Activated naive CD8-positive, alpha-beta T cell treated with anti-CD3 and anti-CD28 coated beads, Interleukin-2, amount 10 ng/mL, durations not matched to agents 7 days and 5 days (primary cell): Measurements from ENCODE around the gene DHRS9. TPM values are rescaled to one million over a fixed set of nuclear protein-coding genes. Genes with fewer than 3 reads are reported as not detected.

Source experiments
- ATAC-seq: fragments of 150-1000 bp; cut with Tn5 transposase; one replicate; pipeline ENCODE4 v1.10.0; 2021; ENCODE audit warnings: low read depth, moderate library complexity
- POLR2A ChIA-PET: fragments of 350-600 bp; sonication (Branson Sonifier 250); formaldehyde crosslinking; loops from one replicate; lab custom pipeline; 2021; ENCODE audit warnings: antibody characterized with exemption; lab: Charles Lee
- DNase-seq: peaks from one replicate; pipeline ENCODE4 v3.0.0; 2021
- H3K27ac Mint-ChIP-seq: one replicate; pipeline ENCODE4 v1.8.0; 2022; ENCODE audit warnings: mild to moderate bottlenecking, mixed read lengths
- H3K27me3 Mint-ChIP-seq: one replicate; pipeline ENCODE4 v1.8.0; 2022; ENCODE audit warnings: mild to moderate bottlenecking, moderate library complexity, mixed read lengths
- H3K36me3 Mint-ChIP-seq: one replicate; pipeline ENCODE4 v1.8.0; 2021; ENCODE audit warnings: mild to moderate bottlenecking, mixed read lengths
- H3K4me1 Mint-ChIP-seq: one replicate; pipeline ENCODE4 v1.8.0; 2021; ENCODE audit warnings: mixed read lengths
- H3K4me3 Mint-ChIP-seq: one replicate; pipeline ENCODE4 v1.8.0; 2022; ENCODE audit warnings: mild to moderate bottlenecking, moderate library complexity, mixed read lengths
- H3K9me3 Mint-ChIP-seq: one replicate; pipeline ENCODE4 v1.8.0; 2021; ENCODE audit warnings: mixed read lengths
- total RNA-seq, 2 experiments: library from RNA; stranded (reverse); gene quantifications; one replicate each; pipeline ENCODE4 v1.2.3, GENCODE V29; 2021

The DHRS9 gene
- total RNA-seq, result under 1 TPM; 0.34 to 0.36 TPM

GRCh38 chr2:169069341-169069740, at the start of gene DHRS9:
Gene DHRS9, plus strand, starts transcription at chr2:169069563. Its CDS starts 12,019 bp downstream, at chr2:169081582.
- H3K36me3 Mint-ChIP-seq, result peaks cover 5% of the 10 kb centered on the region
- POLR2A ChIA-PET, result no interaction called here

GRCh38 chr2:169023161-169023560, 46.2 kb upstream of the DHRS9 start:
- DNase-seq (no peak), ATAC-seq (no peak)
- no peaks in the 10 kb centered on the region for H3K36me3 Mint-ChIP-seq
- H3K27ac Mint-ChIP-seq, result no peak overlapping the region
- H3K9me3 Mint-ChIP-seq, result no peaks in the 10 kb centered on the region
- H3K4me3 Mint-ChIP-seq, result no peak overlapping the region
- H3K27me3 Mint-ChIP-seq, result peaks cover 18% of the 10 kb centered on the region
- peaks cover 9% of the 10 kb centered on the region for H3K4me1 Mint-ChIP-seq
- POLR2A ChIA-PET, result no interaction called here

More at GRCh38 chr2:169069341-169069740, at the start of gene DHRS9:
- no peak for ATAC-seq
- DNase-seq, result no peak
- peaks cover 9% of the 10 kb centered on the region for H3K4me1 Mint-ChIP-seq
- H3K27me3 Mint-ChIP-seq, result peaks cover 15% of the 10 kb centered on the region
- H3K27ac Mint-ChIP-seq, result no peak within 1 kb of the TSS
- peaks cover 6% of the 10 kb centered on the region for H3K9me3 Mint-ChIP-seq
- no peak within 1 kb of the TSS for H3K4me3 Mint-ChIP-seq

DNA sequence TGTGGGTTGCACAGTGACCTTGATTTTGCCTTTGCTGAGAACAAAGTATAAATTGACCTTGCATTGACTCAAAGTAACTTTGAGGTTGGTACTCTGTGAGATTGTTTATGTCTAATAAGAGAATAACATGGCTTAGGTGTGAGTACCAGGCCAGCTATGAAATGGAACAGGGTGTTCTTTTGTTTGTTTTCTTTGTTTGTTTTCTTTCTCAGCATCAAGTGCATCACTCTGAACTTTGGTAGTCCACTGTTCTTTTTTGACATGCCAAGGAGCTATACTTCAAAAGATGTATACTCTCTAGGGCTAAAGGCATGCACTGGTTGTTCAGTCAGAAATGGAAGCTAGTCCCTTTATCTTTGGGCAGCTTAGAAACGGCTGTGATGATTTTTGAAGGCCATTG, 43.3 kb upstream of the DHRS9 start:
- ATAC-seq, result no peak
- H3K27ac Mint-ChIP-seq, result no peak overlapping the region

GRCh38 chr2:169027234-169027633, 42.1 kb upstream of the DHRS9 start:
- H3K36me3 Mint-ChIP-seq, result no peaks in the 10 kb centered on the region
- H3K4me1 Mint-ChIP-seq, result peaks cover 9% of the 10 kb centered on the region
- POLR2A ChIA-PET, result no interaction called here
- H3K27ac Mint-ChIP-seq, result no peak overlapping the region
- no peaks in the 10 kb centered on the region for H3K9me3 Mint-ChIP-seq
- H3K4me3 Mint-ChIP-seq, result no peak overlapping the region
- peaks cover 4% of the 10 kb centered on the region for H3K27me3 Mint-ChIP-seq
- DNase-seq (no peak), ATAC-seq (no peak)

More for the DNA sequence above, 43.3 kb upstream of the DHRS9 start:
- no peak for DNase-seq
- Mint-ChIP-seq H3K27me3 (peaks cover 9% of the 10 kb centered on the region), H3K36me3 (no peaks in the 10 kb centered on the region), H3K4me1 (peaks cover 9% of the 10 kb centered on the region), H3K4me3 (no peak overlapping the region), H3K9me3 (no peaks in the 10 kb centered on the region)
- POLR2A ChIA-PET, result no interaction called here

DNA sequence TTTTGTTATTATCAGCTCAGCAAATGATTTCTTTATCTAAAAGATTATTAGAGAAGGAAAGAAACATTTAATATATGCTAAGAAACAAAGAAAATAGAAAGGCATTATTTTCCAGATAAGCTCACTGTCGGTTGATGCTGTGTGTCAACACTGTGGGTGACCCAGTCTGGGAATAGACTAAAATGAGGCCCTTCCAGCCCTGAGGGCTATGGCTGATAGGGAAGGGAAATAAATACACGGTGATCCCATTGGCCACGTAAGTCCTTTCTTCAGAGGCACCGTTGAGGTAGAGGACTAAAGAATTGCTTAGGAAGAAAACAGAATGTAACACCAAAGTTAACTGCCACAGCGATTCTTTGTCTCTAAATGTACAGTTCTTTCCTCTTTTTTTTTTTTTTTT, 40.0 kb upstream of the DHRS9 start:
- H3K27ac Mint-ChIP-seq, result no peak overlapping the region
- ATAC-seq, result no peak

GRCh38 chr2:169031202-169031601, 38.2 kb upstream of the DHRS9 start, which contains the start of gene ABCB11:
Gene ABCB11, minus strand, starts transcription at chr2:169031324. Its CDS starts 13,199 bp downstream, at chr2:169018125.
- no peaks in the 10 kb centered on the region for H3K27me3 Mint-ChIP-seq
- no peaks in the 10 kb centered on the region for H3K4me1 Mint-ChIP-seq
- POLR2A ChIA-PET, result no interaction called here
- no peak for ATAC-seq
- H3K4me3 Mint-ChIP-seq, result no peak within 1 kb of the TSS
- no peak for DNase-seq
- peaks cover 2% of the 10 kb centered on the region for H3K36me3 Mint-ChIP-seq
- no peak within 1 kb of the TSS for H3K27ac Mint-ChIP-seq
- H3K9me3 Mint-ChIP-seq, result peaks cover 5% of the 10 kb centered on the region

More for the DNA sequence above, 40.0 kb upstream of the DHRS9 start:
- POLR2A ChIA-PET, result no interaction called here
- Mint-ChIP-seq H3K27me3 (no peaks in the 10 kb centered on the region), H3K36me3 (no peaks in the 10 kb centered on the region), H3K9me3 (peaks cover 5% of the 10 kb centered on the region), H3K4me3 (no peak overlapping the region), H3K4me1 (peaks cover 9% of the 10 kb centered on the region)
- no peak for DNase-seq

GRCh38 chr2:169034256-169034655, 35.1 kb upstream of the DHRS9 start:
- peaks cover 3% of the 10 kb centered on the region for H3K4me1 Mint-ChIP-seq
- H3K36me3 Mint-ChIP-seq, result peaks cover 3% of the 10 kb centered on the region
- no peak overlapping the region for H3K4me3 Mint-ChIP-seq
- H3K27me3 Mint-ChIP-seq, result no peaks in the 10 kb centered on the region
- no peak overlapping the region for H3K27ac Mint-ChIP-seq
- no peak for DNase-seq
- peak; percentile 60 for ATAC-seq
- H3K9me3 Mint-ChIP-seq, result peaks cover 5% of the 10 kb centered on the region
- POLR2A ChIA-PET, result no interaction called here

DNA sequence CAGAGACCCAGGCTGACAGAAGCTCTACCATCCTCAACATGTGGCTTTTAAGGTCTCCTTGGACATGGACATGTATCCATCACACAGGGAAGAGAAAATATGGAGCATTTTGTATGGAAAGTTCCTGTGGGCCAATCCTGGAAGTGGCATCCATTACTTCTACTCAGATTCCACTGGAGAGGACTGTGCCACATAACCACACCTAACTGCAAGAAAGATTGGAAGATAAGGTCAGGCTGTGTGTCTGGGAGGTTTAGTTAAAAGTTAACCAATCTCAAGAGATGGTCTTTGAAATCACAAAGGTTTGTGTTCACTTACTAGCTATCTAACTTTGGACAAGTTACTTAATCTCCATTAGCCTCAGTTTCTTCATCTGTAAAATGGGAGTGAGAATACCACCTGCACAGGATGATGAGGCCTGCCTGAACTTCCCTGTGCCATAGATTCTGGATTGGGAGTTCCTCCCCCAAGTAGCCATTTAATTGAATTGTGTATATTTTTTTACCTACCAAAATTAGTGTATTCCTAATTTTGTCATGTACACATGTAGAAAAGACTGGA, 34.3 kb upstream of the DHRS9 start:
- Mint-ChIP-seq H3K27me3 (no peaks in the 10 kb centered on the region), H3K36me3 (peaks cover 3% of the 10 kb centered on the region), H3K9me3 (peaks cover 5% of the 10 kb centered on the region), H3K27ac (no peak overlapping the region), H3K4me3 (no peak overlapping the region), H3K4me1 (peaks cover 3% of the 10 kb centered on the region)
- ATAC-seq (no peak), DNase-seq (no peak)
- POLR2A ChIA-PET, result no interaction called here

DNA sequence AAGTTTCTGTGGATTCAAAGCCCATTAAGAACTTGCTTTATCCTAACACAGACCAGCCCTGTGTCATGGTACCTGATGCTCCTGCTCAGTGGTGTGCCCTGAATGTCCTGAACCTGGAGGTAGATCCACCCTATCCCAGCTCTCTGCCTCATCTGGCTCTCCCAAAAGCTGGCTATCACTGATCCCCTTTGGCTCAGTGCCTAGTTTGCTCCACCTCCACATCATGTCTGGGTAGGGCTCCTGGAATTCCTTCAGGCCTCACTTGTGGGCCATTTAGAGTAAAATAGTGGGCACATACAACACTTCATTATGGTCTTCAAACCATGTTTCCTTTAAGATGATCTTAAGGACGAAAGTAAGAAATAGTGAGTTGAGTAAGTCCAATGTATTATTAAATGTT, 33.5 kb upstream of the DHRS9 start:
- Mint-ChIP-seq H3K27ac (no peak overlapping the region), H3K36me3 (peaks cover 3% of the 10 kb centered on the region), H3K9me3 (peaks cover 5% of the 10 kb centered on the region), H3K27me3 (no peaks in the 10 kb centered on the region), H3K4me1 (peaks cover 3% of the 10 kb centered on the region), H3K4me3 (no peak overlapping the region)
- no peak for ATAC-seq
- DNase-seq, result no peak
- POLR2A ChIA-PET, result no interaction called here

- Mint-ChIP-seq H3K27ac (no peak overlapping the region), H3K9me3 (peaks cover 5% of the 10 kb centered on the region), H3K27me3 (no peaks in the 10 kb centered on the region), H3K4me1 (peaks cover 3% of the 10 kb centered on the region), H3K4me3 (no peak overlapping the region), H3K36me3 (peaks cover 6% of the 10 kb centered on the region)
- POLR2A ChIA-PET, result no interaction called here
- ATAC-seq, result no peak
- no peak for DNase-seq
These were observed 32.5 kb upstream of the DHRS9 start for GRCh38 chr2:169036736-169037440.

GRCh38 chr2:169038338-169038757, 31.0 kb upstream of the DHRS9 start:
- no peak for DNase-seq

DNA sequence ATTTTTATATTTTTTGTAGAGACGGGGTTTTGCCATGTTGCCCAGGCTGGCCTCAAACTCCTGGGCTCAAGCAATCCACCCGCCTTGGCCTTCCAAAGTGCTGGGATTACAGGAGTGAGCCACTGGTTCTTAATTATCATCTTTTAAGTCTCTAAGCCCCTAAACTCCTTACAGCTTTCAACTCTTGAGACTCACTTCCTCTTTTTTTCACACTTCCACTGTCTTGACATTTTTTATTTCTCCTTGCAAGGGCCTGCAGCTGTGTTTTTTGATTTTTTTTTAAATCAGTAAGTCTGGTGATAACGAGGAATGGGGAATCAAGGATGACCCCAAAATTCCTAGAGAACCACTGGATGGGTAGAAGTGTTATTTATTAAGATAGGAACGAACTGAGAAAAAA, 29.7 kb upstream of the DHRS9 start:
- no peak overlapping the region for H3K4me3 Mint-ChIP-seq
- no peaks in the 10 kb centered on the region for H3K27me3 Mint-ChIP-seq
- ATAC-seq (no peak), DNase-seq (no peak)
- POLR2A ChIA-PET, result no interaction called here
- H3K9me3 Mint-ChIP-seq, result peaks cover 19% of the 10 kb centered on the region
- H3K4me1 Mint-ChIP-seq, result peaks cover 3% of the 10 kb centered on the region
- peaks cover 20% of the 10 kb centered on the region for H3K36me3 Mint-ChIP-seq
- H3K27ac Mint-ChIP-seq, result no peak overlapping the region

More at GRCh38 chr2:169038338-169038757, 31.0 kb upstream of the DHRS9 start:
- H3K36me3 Mint-ChIP-seq, result peaks cover 14% of the 10 kb centered on the region
- ATAC-seq, result no peak
- no peak overlapping the region for H3K27ac Mint-ChIP-seq
- no peaks in the 10 kb centered on the region for H3K27me3 Mint-ChIP-seq
- POLR2A ChIA-PET, result no interaction called here
- peaks cover 13% of the 10 kb centered on the region for H3K9me3 Mint-ChIP-seq
- no peak overlapping the region for H3K4me3 Mint-ChIP-seq
- peaks cover 3% of the 10 kb centered on the region for H3K4me1 Mint-ChIP-seq

- Mint-ChIP-seq H3K9me3 (peaks cover 20% of the 10 kb centered on the region), H3K36me3 (peaks cover 19% of the 10 kb centered on the region), H3K27ac (no peak overlapping the region), H3K4me1 (peaks cover 3% of the 10 kb centered on the region), H3K4me3 (no peak overlapping the region), H3K27me3 (peaks cover 5% of the 10 kb centered on the region)
- POLR2A ChIA-PET, result no interaction called here
- ATAC-seq (no peak), DNase-seq (no peak)
These were observed 27.8 kb upstream of the DHRS9 start for GRCh38 chr2:169041594-169041993.

- POLR2A ChIA-PET, result no interaction called here
- Mint-ChIP-seq H3K4me3 (no peak overlapping the region), H3K27ac (no peak overlapping the region), H3K36me3 (peaks cover 19% of the 10 kb centered on the region), H3K4me1 (peaks cover 3% of the 10 kb centered on the region), H3K27me3 (peaks cover 5% of the 10 kb centered on the region), H3K9me3 (peaks cover 20% of the 10 kb centered on the region)
- no peak for ATAC-seq
- no peak for DNase-seq
These were observed 26.5 kb upstream of the DHRS9 start for GRCh38 chr2:169042856-169043255.
